GM13977 (cell line): ENCODE data around the gene NRN1.

Experiments used
- DNase-seq: peaks from one replicate; pipeline ENCODE4 v3.0.0; 2012; ENCODE audit warnings: low spot score
- CTCF ChIP-seq: IDR thresholded peaks from 2 replicates; pipeline ENCODE4 v1.5.1; 2012; ENCODE audit warnings: mild to moderate bottlenecking, control low read depth; ENCODE audit not compliant: insufficient read depth; ENCODE audit errors: extremely low read depth, missing control alignments
- in situ Hi-C: fragments of 300-500 bp; cut with MboI; formaldehyde crosslinking; loops from one replicate; pipeline ENCODE4 v1.12.0; 2022; ENCODE audit warnings: low sequenced_read_pairs, low pct_unique_long_range_greater_than_20kb, mixed read lengths, inconsistent platforms; ENCODE audit not compliant: unreplicated experiment

Gene NRN1

GRCh38 chr6:6002005-6002847, 4.5 kb downstream of the NRN1 start:
- in situ Hi-C loops: no loop called here
- TF ChIP-seq CTCF: no peak
- DNase-seq: peak; percentile 36

- in situ Hi-C loops: no loop called here
- peak; percentile 34 for DNase-seq
- no peak for TF ChIP-seq CTCF
These were observed 5.3 kb downstream of the NRN1 start for GRCh38 chr6:6001443-6001842.

- no peak for DNase-seq
- TF ChIP-seq CTCF: no peak
- in situ Hi-C loops: loop anchor here (25.0 kb wide), 1 partner anchor 538 kb away; no protein-coding TSS in a partner anchor
These were observed 6.8 kb downstream of the NRN1 start for GRCh38 chr6:5999688-6000608.

- in situ Hi-C loops: loop anchor here (25.0 kb wide), 1 partner anchor 537 kb away; no protein-coding TSS in a partner anchor
- no peak for TF ChIP-seq CTCF
- DNase-seq: peak; percentile 42
These were observed 7.7 kb downstream of the NRN1 start for GRCh38 chr6:5998711-5999687.

GRCh38 chr6:5998236-5998635, 8.5 kb downstream of the NRN1 start:
- no peak for TF ChIP-seq CTCF
- peak; percentile 36 for DNase-seq
- in situ Hi-C loops: loop anchor here (25.0 kb wide), 1 partner anchor 536 kb away; no protein-coding TSS in a partner anchor

GRCh38 chr6:5997420-5997987, 9.2 kb downstream of the NRN1 start:
- peak; percentile 57 for DNase-seq
- TF ChIP-seq CTCF: no peak
- in situ Hi-C loops: loop anchor here (25.0 kb wide), 1 partner anchor 535 kb away; no protein-coding TSS in a partner anchor
